Measurements from ENCODE around the gene ZBTB5. TPM values are rescaled to one million over a fixed set of nuclear protein-coding genes. Genes with fewer than 3 reads are reported as not detected.
"Not testable (repeated sequence)": the region's sequence is repeated elsewhere in the genome, so short reads cannot be mapped to it uniquely, and the experiment has no call there.

ZBTB5 gene
- total and polyA plus RNA-seq, 9 of the 15 experiments (the other 6 are each of a cell fraction or from before 2014, with no cell fraction given): 2.3 to 43.2 (median 15.5) TPM

DNA sequence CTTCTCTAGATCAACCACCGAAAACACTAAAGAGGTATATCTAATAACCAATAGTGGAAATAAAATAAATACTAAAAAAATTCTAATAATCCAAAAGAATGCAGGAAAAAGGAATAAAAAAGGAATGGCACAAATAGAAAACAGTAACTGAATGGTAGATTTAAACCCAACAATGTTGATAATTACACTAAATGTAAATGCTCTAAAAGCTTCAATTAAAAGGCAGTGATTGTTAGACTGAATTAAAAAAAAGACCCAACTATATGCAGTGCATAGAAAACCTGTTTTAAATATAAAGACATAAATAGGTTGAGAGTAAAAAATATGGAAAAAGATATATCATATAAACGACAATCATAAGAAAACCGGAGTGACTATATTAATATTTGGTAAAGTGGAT is 9.2 kb upstream of the ZBTB5 start (continued):
- TF ChIP-seq HLTF (IDR thresholded peaks at IDR 0.05): 0 out of 2 replicates have a peak, but pooled peaks have one; percentile 25
- no peak for TF ChIP-seq ELF4 (CRISPR knock-in tag; IDR thresholded peaks at IDR 0.05)
- peak; percentile 18; the same call in 1 of the 2 replicates for TF ChIP-seq ZNF384 (IDR thresholded peaks at IDR 0.05; ENCODE audit: low read depth, low read length)

DNA sequence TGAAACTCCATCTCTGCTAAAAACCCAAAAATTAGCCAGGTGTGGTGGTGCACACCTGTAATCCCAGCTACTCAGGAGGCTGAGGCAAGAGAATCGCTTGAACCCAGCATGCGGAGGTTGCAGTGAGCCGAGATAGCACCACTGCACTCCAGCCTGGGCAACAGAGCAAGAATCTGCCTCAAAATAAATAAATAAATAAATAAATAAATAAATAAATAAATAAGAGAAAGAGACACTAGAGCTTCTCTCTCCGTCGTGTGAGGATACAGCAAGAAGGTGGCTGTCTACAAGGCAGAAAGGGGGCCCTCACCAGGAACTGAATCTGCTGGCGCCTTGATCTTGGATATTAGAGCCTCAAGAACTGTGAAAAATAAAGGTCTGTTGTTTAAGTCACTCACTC is 8.7 kb upstream of the ZBTB5 start:
- H3K9ac ChIP-seq (ENCODE audit: insufficient read depth in 1 of 2, low read depth in 2 of 2, low read length in 2 of 2); in situ Hi-C loops (cut with MboI); POLR2A ChIA-PET; DNase-seq (ENCODE audit: extremely low read depth in 1 of 4, low spot score in 3 of 4); H4K20me1 ChIP-seq (replicated peaks; ENCODE audit: control insufficient read depth, insufficient read depth, low read length); H3K36me3 ChIP-seq (ENCODE audit: control insufficient read depth, insufficient read depth, low read length); intact Hi-C loops (cut with micrococcal nuclease); ATAC-seq; BruUV-seq (replicated peaks); H3K4me2 ChIP-seq (ENCODE audit: insufficient read depth, low read length); H3K4me3 ChIP-seq; H2AFZ ChIP-seq (ENCODE audit: low read depth, low read length); H3K9me1 ChIP-seq (ENCODE audit: control insufficient read depth, insufficient read depth, low read length); H3K9me3 ChIP-seq (replicated peaks; ENCODE audit: control insufficient read depth, insufficient read depth, low read depth, low read length); H3K4me1 ChIP-seq (replicated peaks in 1 of 2; ENCODE audit: control insufficient read depth in 2 of 2, insufficient read depth in 2 of 2, low read length in 2 of 2); H3K27ac ChIP-seq (ENCODE audit: extremely low read depth, low read depth, low read length); FAIRE-seq; CTCF ChIA-PET (ENCODE audit: low intra/inter-chr PET ratio); H3K79me2 ChIP-seq (ENCODE audit: control insufficient read depth, insufficient read depth, low read length); H3K27me3 ChIP-seq (ENCODE audit: control insufficient read depth in 2 of 2, insufficient read depth in 2 of 2, low read length in 2 of 2): not testable (repeated sequence)
- 28% methylated on average over 6 of the region's 6 CpGs for WGBS (ENCODE audit: insufficient coverage, low coverage, missing lambda C conversion rate)
- peak; percentile 48; the same call in 1 of the 2 replicates for TF ChIP-seq ZNF507 (tag; conservative IDR thresholded peaks at IDR 0.05)

Data from K562 (cell line).